MV-4-11 (cell line): Measurements from ENCODE around the gene MFSD2B.
A peak's percentile ranks its signal among the peaks of the same experiment; 100 is the strongest.
"Not testable (repeated sequence)": the region's sequence is repeated elsewhere in the genome, so short reads cannot be mapped to it uniquely, and the experiment has no call there.

Source experiments
- DNase-seq: peaks from one replicate; lab custom pipeline; 2025; lab: John Stamatoyannopoulos, UW

Gene MFSD2B, protein sequence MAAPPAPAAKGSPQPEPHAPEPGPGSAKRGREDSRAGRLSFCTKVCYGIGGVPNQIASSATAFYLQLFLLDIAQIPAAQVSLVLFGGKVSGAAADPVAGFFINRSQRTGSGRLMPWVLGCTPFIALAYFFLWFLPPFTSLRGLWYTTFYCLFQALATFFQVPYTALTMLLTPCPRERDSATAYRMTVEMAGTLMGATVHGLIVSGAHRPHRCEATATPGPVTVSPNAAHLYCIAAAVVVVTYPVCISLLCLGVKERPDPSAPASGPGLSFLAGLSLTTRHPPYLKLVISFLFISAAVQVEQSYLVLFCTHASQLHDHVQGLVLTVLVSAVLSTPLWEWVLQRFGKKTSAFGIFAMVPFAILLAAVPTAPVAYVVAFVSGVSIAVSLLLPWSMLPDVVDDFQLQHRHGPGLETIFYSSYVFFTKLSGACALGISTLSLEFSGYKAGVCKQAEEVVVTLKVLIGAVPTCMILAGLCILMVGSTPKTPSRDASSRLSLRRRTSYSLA

DNA sequence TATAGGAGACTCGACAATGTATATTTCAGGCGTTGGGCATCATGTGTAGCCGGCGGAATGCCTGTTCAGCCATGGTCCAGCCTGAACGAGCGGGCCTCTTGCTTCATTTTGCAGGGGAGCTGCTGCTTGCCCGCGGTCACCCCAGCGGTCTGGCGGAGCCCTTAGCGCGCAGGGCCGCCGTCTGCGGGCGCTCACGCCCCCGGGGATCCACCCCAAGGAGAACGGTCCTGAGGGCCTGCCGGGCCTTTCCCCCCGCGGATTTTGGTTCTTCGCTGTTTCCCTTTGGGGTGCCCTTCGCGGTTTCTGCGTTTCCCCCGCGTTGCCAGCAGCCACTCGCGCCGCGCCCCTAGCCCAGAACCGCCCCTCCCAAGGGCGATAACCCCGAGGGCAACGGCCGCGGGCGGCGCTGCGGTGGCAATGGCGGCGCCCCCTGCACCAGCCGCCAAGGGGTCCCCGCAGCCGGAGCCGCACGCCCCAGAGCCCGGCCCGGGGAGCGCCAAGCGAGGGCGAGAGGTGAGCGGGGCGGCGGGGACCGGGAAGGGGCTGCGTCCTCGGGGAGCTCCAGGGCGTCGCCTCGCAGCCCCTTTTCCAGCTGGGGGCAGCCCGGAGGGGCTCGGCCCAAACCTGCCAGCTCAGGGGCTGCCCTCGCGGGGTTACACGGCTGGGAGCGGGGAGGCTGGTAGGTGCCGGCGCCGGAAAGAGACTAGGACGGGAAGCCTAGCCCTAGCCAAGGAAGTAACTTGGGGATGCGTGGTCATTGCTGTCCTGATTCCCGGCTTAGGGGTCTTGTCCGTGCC, at the start of gene MFSD2B:
Gene MFSD2B, plus strand, starts transcription at position 406 of the 797 bp plus-strand sequence. Its CDS starts 12 bp downstream, at position 418.
- DNase-seq: no peak

DNA sequence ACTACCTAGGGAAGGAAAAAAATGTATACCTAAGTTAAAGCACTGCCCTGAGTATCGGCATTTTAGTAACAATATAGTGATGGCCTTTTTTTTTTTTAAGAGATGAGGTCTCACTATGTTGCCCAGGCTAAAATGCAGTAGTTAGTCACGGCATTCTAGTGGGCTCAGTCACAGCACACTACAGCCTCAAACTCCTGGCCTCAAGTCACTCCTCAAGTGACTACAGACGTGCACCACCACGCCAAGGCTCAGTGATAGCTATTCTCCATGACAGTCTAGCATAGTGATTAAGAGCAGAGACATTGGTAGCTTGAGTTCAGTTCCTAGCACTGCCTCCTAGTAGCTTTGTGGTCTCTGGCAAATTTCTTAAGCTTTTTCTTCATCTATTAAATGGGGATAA, 42.0 kb upstream of the MFSD2B start:
- DNase-seq: no peak

DNA sequence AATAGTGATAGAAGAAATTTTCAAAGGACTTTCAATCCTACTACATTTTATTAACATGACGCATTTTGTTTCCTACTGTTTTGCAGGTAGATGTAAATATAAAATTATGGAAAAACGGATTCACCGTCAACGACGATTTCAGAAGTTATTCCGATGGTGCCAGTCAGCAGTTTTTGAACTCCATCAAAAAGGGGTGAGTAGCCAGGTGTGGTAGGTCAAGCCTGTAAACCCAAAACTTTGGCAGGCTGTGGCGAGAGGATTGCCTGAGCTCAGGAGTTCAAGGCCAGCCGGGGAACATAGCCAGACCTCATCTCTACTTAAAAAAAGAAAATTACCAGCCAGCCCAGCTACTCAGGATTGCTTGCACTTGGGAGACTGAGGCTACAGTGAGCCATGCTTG, 33.0 kb upstream of the MFSD2B start:
- DNase-seq: no peak

- no peak for DNase-seq
Measured at GRCh38 chr2:23988371-23988770, 21.5 kb upstream of the MFSD2B start.

DNA sequence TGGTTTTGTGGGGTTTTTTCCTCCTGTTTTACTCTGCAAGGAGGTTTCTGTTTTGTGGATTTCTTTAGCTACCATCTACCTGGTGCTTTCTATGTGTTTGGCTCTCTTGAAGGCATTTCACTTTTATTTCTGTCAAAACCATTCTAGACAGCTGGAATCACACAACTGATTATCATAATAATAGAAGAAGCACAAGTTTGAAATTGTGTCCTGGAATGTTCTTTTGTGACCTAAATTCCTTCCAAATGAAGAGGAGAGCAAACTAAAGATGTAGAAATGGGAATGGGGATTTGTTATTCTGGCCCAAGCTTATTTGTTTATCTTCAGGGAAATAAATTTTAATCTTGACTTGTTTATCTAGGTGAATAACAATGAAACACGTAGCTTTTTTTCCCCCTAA, 17.0 kb upstream of the MFSD2B start:
- no peak for DNase-seq

GRCh38 chr2:23993736-23994269, 16.1 kb upstream of the MFSD2B start:
- DNase-seq: no peak

DNA sequence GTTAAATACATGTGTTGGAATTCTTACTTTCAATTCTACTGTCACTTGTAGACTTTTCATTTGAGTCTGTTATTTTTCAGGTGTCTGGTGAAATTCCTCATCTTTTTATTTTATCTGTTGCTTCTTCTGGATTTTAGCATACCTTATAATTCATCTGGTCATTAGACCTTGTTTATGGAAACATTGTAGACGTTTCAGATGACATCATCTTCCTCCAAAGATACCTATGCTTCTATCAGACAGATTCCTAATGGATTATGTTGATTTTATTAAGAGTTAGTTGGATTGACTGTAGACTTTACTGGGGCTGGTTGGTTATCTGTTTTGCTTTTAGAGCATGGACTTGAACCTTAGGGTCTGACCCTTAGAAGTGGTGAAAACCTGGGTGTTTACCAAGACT, 15.3 kb upstream of the MFSD2B start:
- DNase-seq: no peak

DNA sequence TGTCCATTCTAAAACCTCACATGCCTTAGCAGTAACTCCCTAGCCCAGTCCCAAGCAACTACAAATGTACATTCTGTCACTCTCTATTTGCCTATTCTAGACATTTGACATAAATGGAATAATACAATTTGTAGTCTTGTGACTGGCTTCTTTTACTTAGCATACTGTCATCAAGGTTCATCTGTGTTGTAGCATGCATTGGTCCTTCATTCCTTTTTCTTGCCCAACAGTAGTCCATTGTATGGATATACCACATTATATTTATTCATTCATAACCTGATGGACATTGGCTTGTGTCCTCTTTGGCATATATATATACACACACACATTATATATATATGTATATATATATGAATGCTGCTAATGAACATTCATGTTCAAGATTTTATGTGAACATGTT, 2.2 kb upstream of the MFSD2B start:
- no peak for DNase-seq

DNA sequence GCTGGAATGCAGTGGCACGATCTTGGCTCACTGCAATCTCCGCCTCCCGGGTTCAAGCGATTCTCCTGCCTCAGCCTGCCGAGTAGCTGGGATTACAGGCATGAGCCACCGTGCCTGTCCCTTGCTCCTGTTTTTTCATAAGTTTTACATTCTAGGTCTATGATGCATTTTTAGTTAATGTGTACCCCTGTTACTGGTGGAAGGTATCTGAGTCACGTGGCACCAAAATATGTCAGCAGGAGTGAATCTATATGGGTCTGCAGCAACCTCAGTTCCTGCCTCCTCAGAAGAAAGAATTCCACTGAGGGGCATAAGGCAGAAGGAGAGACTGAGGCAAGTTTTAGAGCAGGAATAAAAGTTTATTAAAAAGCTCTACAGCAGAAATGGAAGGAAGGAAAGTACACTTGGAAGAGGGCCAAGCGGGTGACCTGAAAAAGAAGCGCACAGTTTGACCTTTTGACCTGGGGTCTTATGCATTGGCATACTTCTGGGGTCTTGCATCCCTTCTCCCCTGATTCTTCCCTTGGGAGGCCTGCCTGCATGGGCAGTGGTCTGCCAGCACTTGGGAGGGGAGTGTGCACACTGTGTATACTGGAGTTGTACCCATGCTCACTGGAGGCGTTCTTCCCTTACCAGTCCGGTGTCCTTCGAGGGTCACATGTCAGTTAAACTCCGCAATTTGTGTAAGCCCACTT, 1.1 kb upstream of the MFSD2B start:
- DNase-seq: no peak

GRCh38 chr2:24009367-24009679, 562 bp upstream of the MFSD2B start:
- DNase-seq: no peak

- no peak for DNase-seq
Measured at GRCh38 chr2:24010477-24011249, 778 bp downstream of the MFSD2B start.

- no peak for DNase-seq
Measured at GRCh38 chr2:24011250-24012104, 1.6 kb downstream of the MFSD2B start.

DNA sequence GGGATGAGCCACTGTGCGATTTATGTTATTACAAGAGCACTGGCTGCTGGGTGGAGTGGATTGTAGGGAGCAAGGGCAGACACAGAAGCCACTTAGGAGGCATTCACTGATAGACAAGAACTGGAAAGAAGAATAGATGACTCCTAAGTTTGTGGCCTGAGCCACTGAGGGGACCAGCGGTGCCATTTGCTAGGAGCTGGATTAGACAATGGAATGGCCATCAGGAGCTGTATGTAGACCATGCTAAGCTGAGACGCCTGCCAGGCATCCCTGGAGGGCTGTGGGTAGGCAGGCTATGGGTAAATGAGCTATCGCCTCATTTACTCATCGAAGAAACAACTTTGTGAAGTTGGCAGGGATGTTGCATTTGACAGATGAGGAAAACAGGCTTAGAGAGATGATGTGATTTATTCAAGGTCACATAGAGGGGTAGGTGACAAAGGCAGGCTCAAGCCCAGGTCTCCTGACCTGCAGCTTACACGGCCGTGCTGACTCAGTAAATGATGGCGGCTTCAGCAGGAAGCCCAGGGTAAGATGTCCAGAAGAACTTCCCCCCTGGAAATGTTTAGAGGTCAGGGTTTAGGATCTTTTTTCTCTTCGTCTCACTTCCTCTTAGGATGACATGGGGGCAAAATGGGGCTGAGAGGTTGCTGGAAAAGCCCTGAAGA, 2.8 kb downstream of the MFSD2B start:
- DNase-seq: peak; percentile 22

- DNase-seq: not testable (repeated sequence)
Measured at GRCh38 chr2:24014902-24015301, 5.0 kb downstream of the MFSD2B start.

- DNase-seq: no peak
Measured at GRCh38 chr2:24015562-24016375, 5.9 kb downstream of the MFSD2B start.

GRCh38 chr2:24016376-24016761, 6.5 kb downstream of the MFSD2B start:
- DNase-seq: no peak

- DNase-seq: no peak
Measured at GRCh38 chr2:24016853-24017703, 7.2 kb downstream of the MFSD2B start.

DNA sequence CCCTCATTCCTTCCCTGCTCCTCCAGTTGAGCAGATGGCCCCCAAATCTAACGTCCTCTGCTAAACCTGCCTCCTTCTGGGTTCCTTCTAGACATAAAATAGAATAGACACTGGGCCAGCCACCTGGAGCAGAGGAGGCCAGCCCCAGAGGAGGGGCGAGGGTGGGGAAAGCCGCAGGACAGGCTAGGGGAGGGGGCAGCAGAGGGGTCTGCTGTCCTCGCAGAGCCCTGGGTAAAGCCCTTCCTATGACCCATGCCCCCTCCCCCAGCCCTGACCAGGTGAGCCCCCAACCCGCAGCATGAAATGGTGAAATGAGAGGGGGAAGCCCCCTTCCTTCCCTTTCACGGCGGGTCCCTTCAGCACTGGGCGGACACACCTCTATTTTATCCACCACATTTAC, 7.8 kb downstream of the MFSD2B start:
- no peak for DNase-seq
